GM15510 (cell line): ENCODE data around the gene PAX7.

Source experiments
- POLR2A ChIP-seq: IDR thresholded peaks from 3 replicates; pipeline ENCODE4 v1.6.1; 2011; ENCODE audit warnings: borderline replicate concordance; ENCODE audit not compliant: insufficient read length; ENCODE audit errors: extremely low read depth

The PAX7 gene

DNA sequence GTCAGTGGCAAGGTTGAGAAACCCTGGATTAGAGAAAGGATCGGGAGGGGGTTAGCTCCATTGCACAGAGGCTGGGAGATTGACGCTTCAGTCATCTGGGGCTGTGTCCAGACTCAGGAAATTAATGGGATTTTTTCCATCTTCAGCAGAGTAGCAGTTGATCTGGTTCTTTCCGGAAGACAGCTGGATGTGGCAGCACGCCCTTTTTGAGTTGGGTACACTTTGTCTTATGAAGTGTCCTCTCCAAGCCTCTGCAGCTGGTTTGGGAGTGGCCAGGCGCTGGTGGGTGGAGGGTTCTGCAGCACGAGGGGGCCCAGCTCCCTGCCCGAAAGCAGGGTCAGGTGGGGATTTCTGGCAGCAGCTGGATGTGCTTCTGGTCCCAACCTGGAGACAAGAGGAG lies 133.7 kb downstream of the PAX7 start:
- TF ChIP-seq POLR2A: no peak

DNA sequence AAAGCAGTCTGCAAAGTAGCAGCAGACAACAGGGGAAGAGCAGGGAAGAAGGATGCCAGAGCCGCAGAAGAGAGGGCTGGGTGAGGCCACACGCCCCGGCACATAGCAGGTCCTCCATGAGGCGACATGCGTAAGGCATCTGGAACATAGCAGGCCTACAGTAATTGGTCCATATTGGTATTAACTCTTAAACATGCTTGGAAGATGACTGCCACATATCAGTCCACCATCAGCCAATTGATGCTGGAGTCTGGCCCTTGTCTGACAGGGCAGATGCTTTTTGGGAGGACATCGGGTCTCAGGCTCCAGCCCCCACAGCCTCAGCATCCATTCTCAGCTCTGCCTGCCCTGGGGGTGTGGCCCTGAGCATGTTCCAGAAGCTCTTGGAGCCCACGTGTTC lies 135.1 kb downstream of the PAX7 start:
- TF ChIP-seq POLR2A: no peak

DNA sequence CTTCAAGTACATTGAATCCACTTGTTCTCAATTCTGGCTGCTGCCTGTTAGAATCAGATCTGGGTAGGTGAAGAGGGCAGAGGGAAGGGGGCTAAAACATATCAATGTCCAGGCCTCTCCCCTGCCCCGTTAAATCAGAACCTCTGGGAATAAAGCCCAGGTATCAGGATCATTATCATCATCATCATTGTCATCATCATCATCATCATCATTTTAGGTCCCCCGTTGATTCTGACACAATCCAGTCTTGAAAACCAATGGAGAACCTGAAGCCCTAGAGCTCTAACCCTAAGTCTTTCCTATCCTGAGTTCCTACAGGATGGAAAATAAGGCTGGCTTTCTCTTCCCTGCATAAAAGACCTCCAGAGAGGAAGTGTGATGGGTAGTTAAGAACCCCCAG lies 135.7 kb downstream of the PAX7 start:
- TF ChIP-seq POLR2A: no peak

DNA sequence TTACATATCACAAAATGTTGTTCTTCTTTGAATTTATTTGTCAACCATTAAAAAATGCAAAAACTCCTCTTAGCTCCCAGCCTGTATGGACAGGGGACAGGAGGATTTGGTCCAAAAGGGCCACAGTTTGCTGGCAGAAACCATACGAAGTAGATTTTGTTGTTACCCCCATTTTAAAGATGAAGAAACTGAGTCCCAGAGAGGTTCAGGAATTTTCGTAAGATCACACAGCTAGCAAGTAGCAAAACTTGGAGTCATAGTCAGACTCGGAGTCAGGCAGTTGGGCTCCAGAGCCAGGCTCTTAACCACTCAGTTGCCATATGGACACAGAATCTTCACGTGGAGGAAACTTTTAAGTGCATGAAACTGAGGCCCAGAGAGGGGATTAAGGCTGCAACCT lies 137.4 kb downstream of the PAX7 start:
- TF ChIP-seq POLR2A: no peak

DNA sequence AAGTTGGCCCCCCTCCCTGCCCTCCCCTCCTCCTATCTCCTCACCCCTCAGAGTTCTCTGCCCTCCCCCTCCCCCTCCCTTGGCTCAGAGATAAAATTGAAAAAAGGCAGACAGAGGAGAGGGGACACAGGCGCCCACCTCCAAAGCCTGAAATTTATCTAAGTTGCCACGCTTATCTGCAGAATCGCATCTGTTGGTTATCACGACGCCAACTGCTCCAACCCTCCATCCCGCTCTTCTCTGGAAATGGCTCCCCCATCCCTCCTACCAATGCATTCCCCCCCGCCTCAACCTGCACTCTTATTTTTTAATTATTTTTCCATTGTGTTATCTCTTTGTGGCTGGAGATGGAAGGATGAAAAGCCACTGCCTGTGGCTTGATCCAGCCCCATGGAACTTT lies 138.5 kb downstream of the PAX7 start:
- no peak for TF ChIP-seq POLR2A

DNA sequence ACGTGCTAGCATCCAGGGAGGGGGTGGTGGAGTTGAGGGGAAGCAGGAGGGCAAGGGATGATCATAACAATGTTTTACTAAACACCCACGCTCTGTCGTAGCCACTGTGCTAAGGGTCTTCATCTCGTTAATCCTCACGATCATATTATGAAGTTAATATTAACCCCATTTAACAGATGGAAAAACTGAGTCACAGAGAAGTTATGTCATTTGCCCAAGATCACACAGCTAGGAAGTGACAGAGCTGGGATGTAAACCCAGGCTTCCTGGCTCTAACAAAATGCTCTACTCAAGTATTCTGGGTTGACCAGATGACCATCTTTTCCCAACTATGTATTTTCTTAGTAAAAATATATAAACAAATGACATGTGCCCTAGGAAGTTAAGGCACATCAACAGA lies 140.2 kb downstream of the PAX7 start:
- TF ChIP-seq POLR2A: no peak

DNA sequence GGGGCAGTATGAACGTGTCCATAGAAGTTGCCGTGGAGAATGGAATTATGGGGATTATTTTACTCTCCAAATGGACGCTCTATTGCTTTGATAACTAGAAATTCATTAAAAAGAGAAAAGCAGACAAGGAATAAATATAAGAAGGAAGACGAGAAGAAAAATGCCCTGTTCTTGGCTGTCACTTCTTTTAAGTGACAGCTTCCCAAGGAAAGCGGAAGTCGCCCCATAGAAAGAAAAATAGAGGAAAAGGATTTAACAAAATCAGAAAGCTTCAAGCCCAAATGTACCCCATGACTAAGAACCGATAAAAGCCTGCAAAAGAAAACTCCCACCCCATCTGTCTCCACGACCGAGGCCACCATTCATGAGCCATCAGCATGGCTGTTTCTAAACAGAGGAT lies 143.1 kb downstream of the PAX7 start:
- TF ChIP-seq POLR2A: no peak

DNA sequence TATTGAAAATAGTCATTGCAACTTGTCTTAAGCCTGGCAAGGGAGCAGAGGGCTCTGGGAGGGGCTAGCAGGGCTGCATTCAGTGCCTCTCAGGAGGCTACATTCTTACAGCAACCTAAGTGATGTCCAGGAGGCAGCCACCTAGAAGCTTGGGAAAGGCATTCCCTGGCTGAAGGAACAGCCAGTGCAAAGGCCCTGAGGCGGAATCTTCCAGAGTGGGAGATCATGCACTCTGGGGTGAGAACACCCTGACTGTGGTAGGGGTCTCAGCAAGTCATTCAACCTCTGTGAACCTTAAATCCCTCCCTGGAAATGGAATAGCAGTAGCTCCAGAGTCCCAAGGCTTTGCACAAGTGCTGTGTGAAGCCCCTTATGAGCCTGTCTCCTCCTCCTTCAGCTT lies 144.7 kb downstream of the PAX7 start:
- TF ChIP-seq POLR2A: no peak

DNA sequence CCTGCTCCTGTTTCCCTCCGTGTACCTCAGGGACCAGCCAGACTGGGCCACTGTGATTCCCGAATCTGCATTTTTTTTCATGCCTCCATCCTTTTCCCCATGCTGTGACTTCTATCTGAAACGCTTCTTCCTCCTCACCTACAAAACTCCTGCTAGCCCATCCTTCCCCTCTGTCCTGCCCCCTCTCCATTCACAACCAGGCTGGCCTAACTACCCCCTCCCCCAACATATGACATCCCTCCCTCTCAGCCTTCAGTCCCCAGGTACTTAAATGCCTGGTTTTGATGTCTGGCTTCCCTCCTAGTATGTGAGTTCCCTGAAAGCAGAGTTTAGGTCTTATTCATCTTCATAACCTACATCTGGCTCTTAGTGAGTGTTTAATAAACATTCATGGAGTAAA lies 146.1 kb downstream of the PAX7 start:
- TF ChIP-seq POLR2A: no peak

DNA sequence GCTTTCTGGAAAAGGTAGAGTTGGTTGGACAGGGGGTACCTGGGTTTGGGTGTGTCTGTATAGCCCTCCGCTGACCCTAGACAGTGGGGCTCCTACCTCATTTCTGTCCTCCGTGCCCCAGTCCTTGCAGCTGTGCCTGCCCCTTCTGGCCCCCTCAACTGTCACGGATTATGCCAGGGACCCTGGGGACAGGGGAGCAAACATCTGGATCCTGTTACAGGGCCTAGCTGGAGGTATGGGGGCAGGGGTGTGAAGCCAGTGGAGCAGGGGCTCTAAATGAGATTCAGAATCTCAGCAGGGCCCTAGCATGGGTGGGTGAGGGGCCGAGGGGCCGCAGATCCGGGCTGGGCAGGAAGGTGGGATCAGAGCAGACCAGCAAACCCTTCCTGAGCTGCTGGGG lies 147.8 kb downstream of the PAX7 start:
- TF ChIP-seq POLR2A: no peak

DNA sequence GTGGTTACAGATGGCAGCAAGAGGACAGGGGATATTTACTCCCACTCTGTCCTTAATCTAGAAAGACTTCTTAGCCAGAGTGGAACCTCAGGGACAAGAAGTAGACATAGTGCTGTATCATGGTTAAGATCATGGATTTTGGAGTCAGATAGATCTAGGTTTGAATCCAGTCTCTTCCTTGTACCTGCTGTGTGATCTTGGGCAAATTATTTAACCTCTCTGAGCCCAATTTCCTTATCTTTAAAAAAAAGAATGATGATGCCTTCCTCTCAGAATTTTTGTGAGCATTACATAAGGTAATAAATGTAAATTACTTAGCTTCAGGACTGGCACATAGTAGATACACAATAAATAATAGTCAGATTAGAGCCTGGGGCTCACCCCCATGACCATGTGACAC lies 150.4 kb downstream of the PAX7 start:
- no peak for TF ChIP-seq POLR2A

DNA sequence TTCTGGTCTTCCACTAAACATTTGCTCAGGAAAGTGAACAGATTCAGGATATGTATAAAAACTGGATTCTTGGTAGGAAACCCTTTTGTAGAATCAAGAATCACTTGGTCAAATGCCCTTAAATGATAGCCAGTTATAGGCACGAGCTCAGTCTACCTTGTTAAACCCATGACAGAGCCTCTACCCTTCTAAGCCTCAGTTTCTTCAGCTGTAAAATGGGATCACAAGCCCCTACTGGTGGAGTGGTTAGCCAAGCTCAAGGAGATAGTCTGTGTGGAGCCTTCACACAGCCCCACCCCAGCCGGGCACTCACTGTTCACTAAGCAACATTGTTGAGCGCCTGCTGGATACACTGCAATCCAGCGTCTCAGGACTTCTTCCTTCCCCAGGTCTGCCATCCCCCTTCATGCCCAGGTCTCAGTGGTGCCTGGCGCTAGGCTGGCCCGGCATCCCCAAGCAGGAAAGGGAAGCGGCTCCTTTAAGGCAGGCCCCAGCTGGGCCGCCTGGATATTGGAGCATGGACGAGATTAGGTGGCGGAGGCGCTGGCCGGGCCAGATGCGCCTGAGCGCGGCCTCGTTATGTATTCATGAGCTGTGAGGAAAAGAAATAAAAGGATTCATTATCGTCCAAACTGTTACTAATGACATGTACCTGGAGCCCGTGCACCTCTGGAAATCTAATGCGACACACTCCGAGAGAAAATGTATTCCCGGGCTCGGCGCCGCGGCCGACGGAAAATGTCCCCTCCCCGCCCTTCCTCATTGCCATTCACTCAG lies 153.2 kb downstream of the PAX7 start:
- TF ChIP-seq POLR2A: no peak

DNA sequence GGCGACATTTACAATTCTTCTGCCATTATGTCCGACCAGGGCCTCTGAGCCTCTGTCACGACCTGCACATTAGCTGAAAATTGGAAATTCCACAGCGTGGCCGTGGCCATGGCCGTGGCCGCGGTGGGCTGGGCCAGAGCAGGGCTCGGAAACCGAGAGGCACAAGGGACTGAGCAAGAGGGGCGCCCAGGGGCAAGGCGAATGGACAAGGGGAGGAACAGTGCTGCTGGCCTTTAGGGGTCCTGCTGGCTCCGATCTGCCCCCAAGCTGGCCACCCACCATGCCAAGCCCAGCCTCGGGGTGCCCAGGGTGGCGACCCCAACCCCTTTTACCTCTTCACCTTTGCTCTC lies 153.8 kb downstream of the PAX7 start:
- no peak for TF ChIP-seq POLR2A

DNA sequence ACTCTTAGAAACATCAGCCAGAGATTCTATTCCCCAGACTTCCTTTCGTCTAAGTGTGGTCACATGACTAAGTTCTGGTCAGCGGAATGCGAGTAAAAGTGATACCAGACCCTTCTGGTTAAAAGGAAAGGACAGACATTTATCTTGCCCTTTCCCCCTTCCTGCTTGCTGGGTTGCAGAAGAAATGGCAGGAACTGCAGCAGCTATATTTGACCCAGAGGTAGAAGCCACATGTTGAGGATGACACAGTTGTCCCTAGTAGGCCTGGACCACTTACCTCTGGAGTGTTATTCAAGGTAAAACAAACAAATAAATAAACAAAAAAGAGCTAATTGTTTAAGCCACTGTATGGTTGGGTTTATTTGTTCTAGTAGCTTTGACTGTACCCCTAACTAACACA lies 155.5 kb downstream of the PAX7 start:
- no peak for TF ChIP-seq POLR2A

DNA sequence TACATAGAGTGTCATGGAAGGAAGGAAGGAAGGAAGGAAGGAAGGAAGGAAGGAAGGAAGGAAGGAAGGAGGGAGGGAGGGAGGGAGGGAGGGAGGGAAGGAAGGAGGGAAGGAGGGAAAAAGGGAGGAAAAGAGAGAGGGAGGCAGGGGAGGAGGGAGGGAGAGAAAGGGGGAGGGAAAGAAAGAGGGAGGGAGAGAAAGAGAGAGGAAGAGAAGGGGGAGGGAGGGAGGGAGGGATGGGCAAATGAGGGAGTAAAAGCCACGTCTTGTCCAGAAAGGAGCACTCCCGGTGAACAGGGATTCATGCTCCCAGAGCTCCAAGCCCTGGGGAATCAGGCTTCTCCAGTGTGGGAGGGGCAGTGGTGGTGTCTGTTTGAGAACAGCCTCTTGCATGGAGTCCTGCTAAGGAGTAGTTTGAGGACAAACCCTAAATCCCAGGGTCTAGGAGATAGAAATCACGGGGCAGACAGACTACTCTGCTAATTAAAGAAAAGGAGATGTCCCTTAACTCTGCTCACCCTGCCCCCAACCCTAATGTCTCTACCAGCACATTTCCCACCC lies 157.3 kb downstream of the PAX7 start:
- no peak for TF ChIP-seq POLR2A

DNA sequence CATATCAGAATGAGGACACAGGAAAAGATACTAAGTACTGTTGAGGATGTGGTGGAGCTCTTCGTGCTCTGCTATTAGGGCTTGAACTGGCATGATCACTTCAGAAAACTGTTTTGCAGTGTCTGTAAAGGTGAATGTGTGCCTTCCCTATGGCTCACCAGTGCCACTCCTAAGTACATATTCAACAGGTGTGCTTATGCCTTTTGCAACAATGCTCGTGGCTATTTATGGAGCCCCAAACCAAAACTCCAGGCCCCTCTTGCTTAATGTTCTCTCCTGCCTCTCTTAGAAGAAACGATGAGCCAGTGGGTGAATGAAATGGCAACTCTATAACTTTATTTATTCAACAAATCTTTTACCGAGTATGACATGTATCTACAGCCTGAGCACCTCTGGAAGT lies 158.6 kb downstream of the PAX7 start:
- TF ChIP-seq POLR2A: no peak

DNA sequence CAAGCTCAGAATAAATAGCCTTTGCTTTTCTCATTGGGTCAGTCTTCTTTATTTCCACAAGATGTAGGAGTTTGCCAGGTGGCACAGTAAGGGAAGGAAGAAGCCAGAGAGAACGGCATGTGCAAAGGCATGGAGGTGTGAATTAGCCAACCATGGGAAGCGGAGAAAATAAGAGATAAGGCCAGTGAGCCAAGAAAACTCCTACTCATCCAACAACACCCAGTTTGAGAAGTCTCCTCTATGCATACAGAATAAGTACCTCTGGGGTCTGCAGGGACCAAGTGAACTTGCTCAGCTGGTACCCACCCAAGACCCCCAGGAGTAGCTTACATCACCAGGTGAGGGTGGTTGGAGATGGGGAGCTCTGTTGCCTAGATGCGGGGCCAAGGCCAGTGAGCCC lies 162.1 kb downstream of the PAX7 start:
- TF ChIP-seq POLR2A: no peak
